Activated CD4-positive, alpha-beta memory T cell treated with anti-CD3 and anti-CD28 coated beads, Interleukin-2, amount 10 ng/mL, durations not matched to agents 7 days and 5 days (primary cell): ENCODE results near the gene P2RY2. TPM values are rescaled to one million over a fixed set of nuclear protein-coding genes. Genes with fewer than 3 reads are reported as not detected.
"Not testable (repeated sequence)": the region's sequence is repeated elsewhere in the genome, so short reads cannot be mapped to it uniquely, and the experiment has no call there.

ENCODE experiments used
- CTCF ChIA-PET: fragments of 350-600 bp; sonication (Branson Sonifier 250); formaldehyde crosslinking; loops from one replicate; lab custom pipeline; 2021; ENCODE audit warnings: antibody characterized with exemption, inconsistent platforms; lab: Charles Lee
- POLR2A ChIA-PET: fragments of 350-600 bp; sonication (Branson Sonifier 250); formaldehyde crosslinking; loops from one replicate; lab custom pipeline; 2021; ENCODE audit warnings: antibody characterized with exemption; lab: Charles Lee
- DNase-seq: peaks from one replicate; pipeline ENCODE4 v3.0.0-alpha.2; 2020
- H3K27ac Mint-ChIP-seq: one replicate; pipeline ENCODE4 v1.8.0; 2021; ENCODE audit warnings: mild to moderate bottlenecking, mixed read lengths
- H3K27me3 Mint-ChIP-seq: one replicate; pipeline ENCODE4 v1.8.0; 2021; ENCODE audit warnings: mixed read lengths
- H3K36me3 Mint-ChIP-seq: one replicate; pipeline ENCODE4 v1.8.0; 2021; ENCODE audit warnings: low read depth, mixed read lengths
- H3K4me1 Mint-ChIP-seq: one replicate; pipeline ENCODE4 v1.8.0; 2021; ENCODE audit warnings: mixed read lengths
- H3K4me3 Mint-ChIP-seq: one replicate; pipeline ENCODE4 v1.8.0; 2021; ENCODE audit warnings: mild to moderate bottlenecking, mixed read lengths
- H3K9me3 Mint-ChIP-seq: one replicate; pipeline ENCODE4 v1.8.0; 2021; ENCODE audit warnings: mixed read lengths
- total RNA-seq, 2 experiments: library from RNA; stranded (reverse); gene quantifications; one replicate each; pipeline ENCODE4 v1.2.3, GENCODE V29; 2021

P2RY2 gene
- total RNA-seq, 2 experiments from 2014 or later, result not detected

GRCh38 chr11:73272680-73273038 is 54.6 kb downstream of the P2RY2 start:
- H3K27me3 Mint-ChIP-seq, result peaks cover 20% of the 10 kb centered on the region
- H3K27ac Mint-ChIP-seq, result no peak overlapping the region
- ChIA-PET CTCF (interaction anchor here (1.0 to 1.4 kb wide), 3 partner anchors 16 to 79 kb away, joined by 3 to 4 read pairs (median 4); no protein-coding TSS in a partner anchor), POLR2A (no interaction called here)
- H3K4me3 Mint-ChIP-seq, result no peak overlapping the region
- H3K9me3 Mint-ChIP-seq, result no peaks in the 10 kb centered on the region
- no peaks in the 10 kb centered on the region for H3K4me1 Mint-ChIP-seq
- H3K36me3 Mint-ChIP-seq, result no peaks in the 10 kb centered on the region
- no peak for DNase-seq

- Mint-ChIP-seq H3K9me3 (no peaks in the 10 kb centered on the region), H3K27ac (no peak overlapping the region), H3K36me3 (no peaks in the 10 kb centered on the region), H3K27me3 (peaks cover 20% of the 10 kb centered on the region), H3K4me3 (no peak overlapping the region), H3K4me1 (no peaks in the 10 kb centered on the region)
- DNase-seq, result no peak
- CTCF ChIA-PET, result interaction anchor here (1.0 to 1.3 kb wide), 3 partner anchors 17 to 78 kb away, joined by 3 to 4 read pairs (median 4); no protein-coding TSS in a partner anchor
- POLR2A ChIA-PET, result no interaction called here
Observed at GRCh38 chr11:73273222-73273895, 55.3 kb downstream of the P2RY2 start.

DNA sequence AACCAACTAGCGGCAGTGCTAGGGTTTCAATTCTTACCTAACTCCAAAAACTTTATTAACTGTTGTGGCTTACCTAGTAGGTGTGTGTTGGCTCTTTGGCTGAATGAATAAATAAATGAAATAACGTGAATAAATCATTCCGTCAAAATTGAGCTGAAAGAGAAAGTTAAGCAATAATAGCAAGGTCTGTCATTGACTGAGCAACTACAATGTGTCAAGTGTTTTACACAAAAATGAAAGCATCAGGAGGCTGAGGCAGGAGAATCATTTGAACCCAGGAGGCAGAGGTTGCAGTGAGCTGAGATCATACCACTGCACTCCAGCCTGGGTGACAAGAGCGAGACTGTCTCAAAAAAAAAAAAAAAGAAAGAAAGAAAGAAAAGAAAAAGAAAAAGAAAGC is 56.1 kb downstream of the P2RY2 start:
- H3K4me3 Mint-ChIP-seq, POLR2A ChIA-PET, DNase-seq, H3K9me3 Mint-ChIP-seq, H3K36me3 Mint-ChIP-seq, H3K4me1 Mint-ChIP-seq, H3K27ac Mint-ChIP-seq: not testable (repeated sequence)
- CTCF ChIA-PET, result interaction anchor here (1.0 kb wide), 3 partner anchors 12 to 31 kb away, joined by 3 to 4 read pairs (median 3); no protein-coding TSS in a partner anchor
- peaks cover 18% of the 10 kb centered on the region for H3K27me3 Mint-ChIP-seq

- no peak for DNase-seq
- Mint-ChIP-seq H3K36me3 (no peaks in the 10 kb centered on the region), H3K27ac (no peak overlapping the region), H3K9me3 (no peaks in the 10 kb centered on the region), H3K27me3 (peaks cover 18% of the 10 kb centered on the region), H3K4me1 (no peaks in the 10 kb centered on the region), H3K4me3 (no peak overlapping the region)
- POLR2A ChIA-PET, result no interaction called here
- CTCF ChIA-PET, result interaction anchor here (1.0 kb wide), 3 partner anchors 12 to 30 kb away, joined by 3 to 4 read pairs (median 3); no protein-coding TSS in a partner anchor
Observed at GRCh38 chr11:73274722-73275380, 56.8 kb downstream of the P2RY2 start.

- no peaks in the 10 kb centered on the region for H3K4me1 Mint-ChIP-seq
- no peak overlapping the region for H3K27ac Mint-ChIP-seq
- no peak for DNase-seq
- ChIA-PET POLR2A (no interaction called here), CTCF (no interaction called here)
- peaks cover 18% of the 10 kb centered on the region for H3K27me3 Mint-ChIP-seq
- H3K4me3 Mint-ChIP-seq, result no peak overlapping the region
- H3K36me3 Mint-ChIP-seq, result no peaks in the 10 kb centered on the region
- no peaks in the 10 kb centered on the region for H3K9me3 Mint-ChIP-seq
Observed at GRCh38 chr11:73275381-73275750, 57.3 kb downstream of the P2RY2 start.

GRCh38 chr11:73277467-73277866 is 59.4 kb downstream of the P2RY2 start:
- Mint-ChIP-seq H3K9me3 (no peaks in the 10 kb centered on the region), H3K36me3 (no peaks in the 10 kb centered on the region), H3K27ac (no peak overlapping the region), H3K4me1 (peaks cover 12% of the 10 kb centered on the region), H3K27me3 (peaks cover 18% of the 10 kb centered on the region), H3K4me3 (no peak overlapping the region)
- CTCF ChIA-PET, result interaction anchor here (0.8 kb wide), 1 partner anchor 18 kb away, joined by 3 read pairs; no protein-coding TSS in a partner anchor
- POLR2A ChIA-PET, result no interaction called here
- no peak for DNase-seq

- H3K9me3 Mint-ChIP-seq, result no peaks in the 10 kb centered on the region
- CTCF ChIA-PET, result interaction anchor here (1.1 to 2.2 kb wide), 2 partner anchors 10 to 14 kb away, joined by 3 to 6 read pairs; no protein-coding TSS in a partner anchor
- no peaks in the 10 kb centered on the region for H3K36me3 Mint-ChIP-seq
- POLR2A ChIA-PET, result no interaction called here
- DNase-seq, result no peak
- no peak overlapping the region for H3K27ac Mint-ChIP-seq
- peaks cover 13% of the 10 kb centered on the region for H3K27me3 Mint-ChIP-seq
- peaks cover 13% of the 10 kb centered on the region for H3K4me1 Mint-ChIP-seq
- no peak overlapping the region for H3K4me3 Mint-ChIP-seq
Observed at GRCh38 chr11:73280626-73281025, 62.5 kb downstream of the P2RY2 start.

GRCh38 chr11:73281201-73281741 is 63.2 kb downstream of the P2RY2 start:
- no peak overlapping the region for H3K27ac Mint-ChIP-seq
- POLR2A ChIA-PET, result no interaction called here

GRCh38 chr11:73281796-73282660 is 63.9 kb downstream of the P2RY2 start:
- Mint-ChIP-seq H3K36me3 (no peaks in the 10 kb centered on the region), H3K4me1 (peaks cover 13% of the 10 kb centered on the region), H3K9me3 (no peaks in the 10 kb centered on the region), H3K4me3 (no peak overlapping the region), H3K27ac (no peak overlapping the region), H3K27me3 (peaks cover 3% of the 10 kb centered on the region)
- ChIA-PET POLR2A (interaction anchor here (1.3 kb wide), 1 partner anchor 16 kb away, joined by 3 read pairs; no protein-coding TSS in a partner anchor), CTCF (interaction anchor here (2.2 kb wide), 1 partner anchor 8 kb away, joined by 6 read pairs; no protein-coding TSS in a partner anchor)
- no peak for DNase-seq

More at GRCh38 chr11:73281201-73281741, 63.2 kb downstream of the P2RY2 start:
- CTCF ChIA-PET, result interaction anchor here (1.1 to 2.2 kb wide), 2 partner anchors 9 to 14 kb away, joined by 3 to 6 read pairs; no protein-coding TSS in a partner anchor
- Mint-ChIP-seq H3K4me3 (no peak overlapping the region), H3K9me3 (no peaks in the 10 kb centered on the region), H3K27me3 (peaks cover 8% of the 10 kb centered on the region), H3K4me1 (peaks cover 13% of the 10 kb centered on the region), H3K36me3 (no peaks in the 10 kb centered on the region)
- no peak for DNase-seq

DNA sequence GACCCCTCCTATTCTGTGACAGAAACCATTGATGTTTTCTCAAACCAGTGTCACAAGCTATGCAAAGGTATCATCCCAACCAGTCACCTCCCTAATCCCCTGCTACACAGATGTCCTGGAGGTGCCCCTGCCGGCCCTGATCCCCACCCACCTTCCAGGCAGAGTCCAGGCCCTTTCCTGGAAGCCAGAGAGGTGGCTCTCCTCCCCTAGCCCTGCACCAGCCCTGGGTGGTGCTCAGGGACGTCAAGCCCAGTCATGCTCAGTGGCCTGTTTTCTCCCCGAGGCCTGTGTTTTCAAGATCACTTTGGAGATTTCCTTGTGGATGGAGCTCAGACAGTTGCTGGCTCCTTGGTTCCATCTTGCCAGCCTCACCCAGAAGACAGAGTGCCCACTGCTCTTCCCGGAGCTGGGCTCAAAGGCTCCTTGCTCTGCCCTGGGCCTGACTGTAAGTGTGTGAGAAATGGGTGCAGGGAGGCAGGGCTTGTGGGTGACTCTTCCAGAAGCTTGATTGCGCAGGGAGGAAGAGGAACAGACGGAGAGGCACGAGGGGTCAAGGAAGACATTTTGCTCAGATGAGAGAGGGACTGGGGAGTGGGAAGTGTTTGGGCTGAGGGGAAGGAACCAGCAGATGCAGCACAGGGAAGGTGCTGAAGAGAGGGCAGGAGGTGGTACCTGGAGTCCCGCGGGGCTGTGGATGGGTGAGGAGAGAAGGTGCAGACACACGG is 65.4 kb downstream of the P2RY2 start:
- H3K4me1 Mint-ChIP-seq, result peaks cover 20% of the 10 kb centered on the region
- POLR2A ChIA-PET, result interaction anchor here (1.3 kb wide), 1 partner anchor 15 kb away, joined by 3 read pairs; no protein-coding TSS in a partner anchor
- no peaks in the 10 kb centered on the region for H3K9me3 Mint-ChIP-seq
- H3K27me3 Mint-ChIP-seq, result no peaks in the 10 kb centered on the region
- CTCF ChIA-PET, result interaction anchor here (1.3 kb wide), 1 partner anchor 11 kb away, joined by 5 read pairs; no protein-coding TSS in a partner anchor
- no peaks in the 10 kb centered on the region for H3K36me3 Mint-ChIP-seq
- H3K4me3 Mint-ChIP-seq, result no peak overlapping the region
- no peak overlapping the region for H3K27ac Mint-ChIP-seq
- DNase-seq, result no peak

- DNase-seq, result no peak
- ChIA-PET POLR2A (no interaction called here), CTCF (interaction anchor here (0.7 to 1.3 kb wide), 2 partner anchors 10 to 11 kb away, joined by 3 to 5 read pairs; no protein-coding TSS in a partner anchor)
- Mint-ChIP-seq H3K27me3 (no peaks in the 10 kb centered on the region), H3K9me3 (no peaks in the 10 kb centered on the region), H3K4me3 (no peak overlapping the region), H3K36me3 (no peaks in the 10 kb centered on the region), H3K4me1 (peaks cover 26% of the 10 kb centered on the region), H3K27ac (no peak overlapping the region)
Observed at GRCh38 chr11:73284106-73284505, 66.0 kb downstream of the P2RY2 start.

DNA sequence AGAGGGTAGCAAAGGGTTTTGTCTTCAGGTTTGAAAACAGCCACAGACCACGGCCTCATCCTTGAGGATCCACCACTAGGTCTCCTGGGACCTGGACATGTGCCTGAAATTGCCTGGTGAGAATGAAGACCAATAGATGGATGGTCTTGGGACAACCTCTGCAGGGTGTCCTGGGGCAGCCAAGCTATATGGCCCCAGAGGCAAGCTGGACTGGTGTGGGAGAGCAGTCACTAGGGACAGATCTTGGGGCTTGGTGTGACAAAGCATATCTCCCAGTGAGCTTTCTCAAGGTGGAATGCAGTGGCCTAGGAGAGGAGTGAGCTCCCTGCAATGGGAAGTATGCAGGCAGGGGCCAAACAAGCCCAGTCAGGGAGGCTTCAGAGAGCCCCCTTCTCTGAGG is 67.6 kb downstream of the P2RY2 start:
- Mint-ChIP-seq H3K4me1 (peaks cover 27% of the 10 kb centered on the region), H3K9me3 (no peaks in the 10 kb centered on the region), H3K36me3 (no peaks in the 10 kb centered on the region), H3K4me3 (no peak overlapping the region), H3K27me3 (no peaks in the 10 kb centered on the region), H3K27ac (no peak overlapping the region)
- DNase-seq, result no peak
- CTCF ChIA-PET, result interaction anchor here (0.6 to 1.3 kb wide), 2 partner anchors 65 to 727 kb away, joined by 3 read pairs; no protein-coding TSS in a partner anchor
- POLR2A ChIA-PET, result no interaction called here
